GM23338 (cell line): ENCODE data around the gene ZMYND11. TPM values are rescaled to one million over a fixed set of nuclear protein-coding genes. Genes with fewer than 3 reads are reported as not detected.

Experiments
- ATAC-seq: fragments of 200-7000 bp; cut with Tn5 transposase; 3 replicates; pipeline ENCODE4 v1.9.1; 2020
- DNase-seq: peaks from one replicate; pipeline ENCODE4 v3.0.0-alpha.2; 2015; ENCODE audit warnings: low spot score
- H2AFZ ChIP-seq: fragments of 200-600 bp; sonication (generic); 2 replicates; pipeline ENCODE4 v1.8.0; 2016; ENCODE audit warnings: antibody characterized with exemption, mild to moderate bottlenecking, moderate library complexity
- H3F3A ChIP-seq: fragments of 200-600 bp; sonication (generic); replicated peaks from 2 replicates; pipeline ENCODE4 v1.8.0; 2017; ENCODE audit warnings: antibody characterized with exemption, mixed run types, low read depth
- H3K27ac ChIP-seq: fragments of 200-600 bp; sonication (generic); 2 replicates; pipeline ENCODE4 v1.6.1; 2016; ENCODE audit warnings: low read depth
- H3K27me3 ChIP-seq: fragments of 200-600 bp; sonication (generic); 2 replicates; pipeline ENCODE4 v1.8.0; 2016; ENCODE audit warnings: mild to moderate bottlenecking, mixed run types, moderate library complexity; ENCODE audit not compliant: insufficient read depth
- H3K36me3 ChIP-seq: fragments of 200-600 bp; sonication (generic); 2 replicates; pipeline ENCODE4 v1.8.0; 2016; ENCODE audit warnings: mild to moderate bottlenecking; ENCODE audit not compliant: insufficient read depth
- H3K4me1 ChIP-seq: fragments of 200-600 bp; sonication (generic); 2 replicates; pipeline ENCODE4 v1.8.0; 2016; ENCODE audit warnings: mild to moderate bottlenecking, moderate library complexity; ENCODE audit not compliant: insufficient read depth
- H3K4me2 ChIP-seq: fragments of 200-600 bp; sonication (generic); 2 replicates; pipeline ENCODE4 v1.7.1; 2017; ENCODE audit warnings: mixed run types
- H3K4me3 ChIP-seq: fragments of 200-600 bp; sonication (generic); 2 replicates; pipeline ENCODE4 v1.6.1; 2016; ENCODE audit warnings: mixed run types
- H3K79me2 ChIP-seq: fragments of 200-600 bp; sonication (generic); replicated peaks from 2 replicates; pipeline ENCODE4 v1.8.0; 2017; ENCODE audit warnings: mild to moderate bottlenecking; ENCODE audit not compliant: insufficient read depth
- H3K9me2 ChIP-seq: fragments of 200-600 bp; sonication (generic); 2 replicates; pipeline ENCODE4 v1.8.0; 2017; ENCODE audit not compliant: insufficient read depth
- H4K20me1 ChIP-seq: fragments of 200-600 bp; sonication (generic); replicated peaks from 2 replicates; pipeline ENCODE4 v1.8.0; 2017; ENCODE audit warnings: mild to moderate bottlenecking; ENCODE audit not compliant: insufficient read depth
- H3K27ac Mint-ChIP-seq: 2 replicates; pipeline ENCODE4 v1.8.0; 2020; ENCODE audit warnings: inconsistent platforms, mild to moderate bottlenecking, moderate library complexity, mixed read lengths
- H3K27me3 Mint-ChIP-seq: 3 replicates; pipeline ENCODE4 v1.8.0; 2022; ENCODE audit warnings: low read depth, mild to moderate bottlenecking, moderate library complexity, mixed read lengths, inconsistent platforms; ENCODE audit not compliant: insufficient read depth, poor library complexity
- H3K36me3 Mint-ChIP-seq: 3 replicates; pipeline ENCODE4 v1.8.0; 2021; ENCODE audit warnings: low read depth, mild to moderate bottlenecking, inconsistent platforms, moderate library complexity, mixed read lengths
- H3K4me1 Mint-ChIP-seq: 3 replicates; pipeline ENCODE4 v1.8.0; 2020; ENCODE audit warnings: mild to moderate bottlenecking, inconsistent platforms, mixed read lengths
- H3K4me3 Mint-ChIP-seq: 3 replicates; pipeline ENCODE4 v1.8.0; 2021; ENCODE audit warnings: moderate library complexity, mild to moderate bottlenecking, inconsistent platforms, mixed read lengths
- H3K9me3 Mint-ChIP-seq: 3 replicates; pipeline ENCODE4 v1.8.0; 2020; ENCODE audit warnings: moderate library complexity, mild to moderate bottlenecking, inconsistent platforms, mixed read lengths
- CREB1 ChIP-seq: fragments of 250-450 bp; sonication (Bioruptor Pico); IDR thresholded peaks from 2 replicates; pipeline ENCODE4 v1.5.0; 2020; ENCODE audit warnings: low read depth, mild to moderate bottlenecking, moderate library complexity
- EZH2 ChIP-seq: fragments of 200-600 bp; sonication (generic); IDR thresholded peaks from one replicate; pipeline ENCODE4 v1.8.0; 2017; ENCODE audit warnings: antibody characterized with exemption, mild to moderate bottlenecking, low read depth; ENCODE audit not compliant: unreplicated experiment
- EZH2phosphoT487 ChIP-seq: fragments of 200-600 bp; sonication (generic); IDR thresholded peaks from one replicate; pipeline ENCODE4 v1.8.1; 2018; ENCODE audit warnings: antibody characterized with exemption; ENCODE audit not compliant: unreplicated experiment
- NANOG ChIP-seq: IDR thresholded peaks from 2 replicates; pipeline ENCODE4 v1.6.1; 2016; ENCODE audit warnings: antibody characterized with exemption, borderline replicate concordance
- POLR2AphosphoS5 ChIP-seq: IDR thresholded peaks from 2 replicates; pipeline ENCODE4 v1.6.1; 2016; ENCODE audit warnings: antibody characterized with exemption, low read depth
- STAT1 ChIP-seq: IDR thresholded peaks from one replicate; pipeline ENCODE4 v1.6.1; 2016; ENCODE audit warnings: antibody characterized with exemption; ENCODE audit not compliant: unreplicated experiment
- ZNF114 ChIP-seq: fragments of 250-450 bp; sonication (Bioruptor Pico); IDR thresholded peaks from 2 replicates; pipeline ENCODE4 v1.5.0; 2020; ENCODE audit warnings: mild to moderate bottlenecking, moderate library complexity
- ZNF331 ChIP-seq: fragments of 250-450 bp; sonication (Bioruptor Pico); IDR thresholded peaks from 2 replicates; pipeline ENCODE4 v1.5.0; 2020; ENCODE audit warnings: low read depth, mild to moderate bottlenecking, moderate library complexity
- polyA plus RNA-seq: library from polyadenylated mRNA; unstranded; fragments of >200 nt; fragmentation: Nextera tagmentation; extraction: Ambion mirVana; gene quantifications from 2 replicates; pipeline ENCODE4 v1.2.1, GENCODE V29; 2016
- total RNA-seq: library from RNA; depleted of rRNA; stranded (reverse); fragments of >200 nt; shearing (Covaris generic); gene quantifications from 2 replicates; pipeline ENCODE4 v1.2.3, GENCODE V29; 2014
- TF ChIP-seq, protein P1 (sequence below), 2 experiments: fragments of 200-600 bp in 1 of 2; sonication (generic) in 1 of 2; conservative IDR thresholded peaks; 2 replicates each; pipeline versions ENCODE4 v1.5.1 to v1.6.1; 2016 to 2017; ENCODE audit warnings: antibody characterized with exemption in 2 of 2, low read depth in 2 of 2, mild to moderate bottlenecking in 2 of 2, moderate library complexity in 1 of 2
- TF ChIP-seq, protein P2 (sequence below): IDR thresholded peaks from 2 replicates; pipeline ENCODE4 v1.6.1; 2016; ENCODE audit warnings: antibody characterized with exemption
- TF ChIP-seq, protein P3 (sequence below): IDR thresholded peaks from one replicate; pipeline ENCODE4 v1.6.1; 2018; ENCODE audit warnings: antibody characterized with exemption; ENCODE audit not compliant: unreplicated experiment

Gene ZMYND11
- total and polyA plus RNA-seq, 2 experiments from 2014 or later = 8.9 to 16.9 TPM

DNA sequence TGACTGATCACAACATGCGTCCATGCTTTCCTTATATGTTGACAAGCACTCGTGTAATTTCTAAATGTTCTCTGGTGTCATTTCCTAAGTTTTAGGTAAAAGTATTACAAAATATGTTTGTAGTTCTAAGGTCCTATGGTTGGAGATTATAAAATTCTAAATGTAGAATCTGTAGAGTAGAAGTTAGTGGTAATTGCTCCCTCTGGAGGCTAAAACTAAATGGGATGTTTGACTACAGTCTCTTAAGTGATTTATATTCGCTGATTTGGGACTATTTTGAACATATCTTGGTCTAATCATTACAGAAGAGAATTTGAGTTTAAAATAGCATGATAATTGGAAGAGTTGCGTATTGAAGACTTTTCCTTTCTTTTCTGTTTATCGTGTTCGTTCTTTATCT lies 74.1 kb downstream of the ZMYND11 start:
- no peak overlapping the region for H3K27ac Mint-ChIP-seq
- H3K4me1 Mint-ChIP-seq = no peaks in the 10 kb centered on the region
- peaks cover 3% of the 10 kb centered on the region; the same call in 1 of the 3 replicates for H3K9me3 Mint-ChIP-seq
- H3F3A ChIP-seq = no peaks in the 10 kb centered on the region
- H4K20me1 ChIP-seq = no peaks in the 10 kb centered on the region; the same call in 1 of the 2 replicates
- no peaks in the 10 kb centered on the region for H3K9me2 ChIP-seq
- peaks cover 13% of the 10 kb centered on the region; the same call in 2 of the 3 replicates for H3K36me3 Mint-ChIP-seq
- H3K4me3 Mint-ChIP-seq = no peak overlapping the region
- DNase-seq (peak; percentile 41), ATAC-seq (no peak)
- H3K4me3 ChIP-seq = no peak overlapping the region
- H2AFZ ChIP-seq = no peak overlapping the region
- H3K79me2 ChIP-seq = peaks cover 9% of the 10 kb centered on the region; the same call in 1 of the 2 replicates
- no peaks in the 10 kb centered on the region for H3K36me3 ChIP-seq
- no peaks in the 10 kb centered on the region for H3K4me1 ChIP-seq
- no peak overlapping the region for H3K4me2 ChIP-seq
- TF ChIP-seq, protein P1, sequence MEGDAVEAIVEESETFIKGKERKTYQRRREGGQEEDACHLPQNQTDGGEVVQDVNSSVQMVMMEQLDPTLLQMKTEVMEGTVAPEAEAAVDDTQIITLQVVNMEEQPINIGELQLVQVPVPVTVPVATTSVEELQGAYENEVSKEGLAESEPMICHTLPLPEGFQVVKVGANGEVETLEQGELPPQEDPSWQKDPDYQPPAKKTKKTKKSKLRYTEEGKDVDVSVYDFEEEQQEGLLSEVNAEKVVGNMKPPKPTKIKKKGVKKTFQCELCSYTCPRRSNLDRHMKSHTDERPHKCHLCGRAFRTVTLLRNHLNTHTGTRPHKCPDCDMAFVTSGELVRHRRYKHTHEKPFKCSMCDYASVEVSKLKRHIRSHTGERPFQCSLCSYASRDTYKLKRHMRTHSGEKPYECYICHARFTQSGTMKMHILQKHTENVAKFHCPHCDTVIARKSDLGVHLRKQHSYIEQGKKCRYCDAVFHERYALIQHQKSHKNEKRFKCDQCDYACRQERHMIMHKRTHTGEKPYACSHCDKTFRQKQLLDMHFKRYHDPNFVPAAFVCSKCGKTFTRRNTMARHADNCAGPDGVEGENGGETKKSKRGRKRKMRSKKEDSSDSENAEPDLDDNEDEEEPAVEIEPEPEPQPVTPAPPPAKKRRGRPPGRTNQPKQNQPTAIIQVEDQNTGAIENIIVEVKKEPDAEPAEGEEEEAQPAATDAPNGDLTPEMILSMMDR (conservative IDR thresholded peaks at IDR 0.05; ENCODE audit: low read depth in 2 of 2) = peak in 1 of 2 experiments; percentile 64; a peak in 3 of 4 replicates
- TF ChIP-seq EZH2phosphoT487 = no peak
- no peaks in the 10 kb centered on the region for H3K27me3 Mint-ChIP-seq
- H3K27ac ChIP-seq = no peak overlapping the region
- H3K27me3 ChIP-seq = no peaks in the 10 kb centered on the region

DNA sequence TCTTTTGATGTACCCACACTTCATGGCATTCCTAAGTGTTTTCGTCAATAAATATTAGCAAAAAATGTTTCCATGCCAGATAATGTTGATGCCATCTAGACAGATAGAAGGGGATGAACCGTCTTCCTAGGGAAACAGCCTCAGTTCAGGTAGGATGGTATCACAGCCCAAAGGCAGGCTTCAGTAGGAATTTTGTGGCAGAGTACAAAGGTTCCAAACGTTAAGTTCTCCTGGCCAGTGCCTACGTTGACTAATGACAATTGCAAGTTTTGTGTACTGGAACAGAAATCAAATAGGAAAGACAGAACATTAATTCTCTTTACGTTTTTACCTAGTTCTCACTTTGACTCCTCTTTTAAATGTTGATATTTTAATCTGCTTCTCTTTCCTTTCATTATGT lies 75.0 kb downstream of the ZMYND11 start:
- Histone ChIP-seq H4K20me1 (no peaks in the 10 kb centered on the region), H3F3A (no peaks in the 10 kb centered on the region), H3K27me3 (no peaks in the 10 kb centered on the region), H2AFZ (no peak overlapping the region), H3K79me2 (peaks cover 5% of the 10 kb centered on the region; the same call in 1 of the 2 replicates), H3K36me3 (no peaks in the 10 kb centered on the region), H3K27ac (no peak overlapping the region), H3K9me2 (no peaks in the 10 kb centered on the region), H3K4me2 (no peak overlapping the region), H3K4me3 (no peak overlapping the region), H3K4me1 (no peaks in the 10 kb centered on the region)
- no peak overlapping the region for H3K4me3 Mint-ChIP-seq
- no peak overlapping the region for H3K27ac Mint-ChIP-seq
- H3K4me1 Mint-ChIP-seq = no peaks in the 10 kb centered on the region
- no peaks in the 10 kb centered on the region for H3K27me3 Mint-ChIP-seq
- peaks cover 13% of the 10 kb centered on the region; the same call in 2 of the 3 replicates for H3K36me3 Mint-ChIP-seq
- ATAC-seq (no peak), DNase-seq (no peak)
- H3K9me3 Mint-ChIP-seq = peaks cover 3% of the 10 kb centered on the region; the same call in 1 of the 3 replicates
- no peak for TF ChIP-seq CREB1
- no peak for TF ChIP-seq STAT1

DNA sequence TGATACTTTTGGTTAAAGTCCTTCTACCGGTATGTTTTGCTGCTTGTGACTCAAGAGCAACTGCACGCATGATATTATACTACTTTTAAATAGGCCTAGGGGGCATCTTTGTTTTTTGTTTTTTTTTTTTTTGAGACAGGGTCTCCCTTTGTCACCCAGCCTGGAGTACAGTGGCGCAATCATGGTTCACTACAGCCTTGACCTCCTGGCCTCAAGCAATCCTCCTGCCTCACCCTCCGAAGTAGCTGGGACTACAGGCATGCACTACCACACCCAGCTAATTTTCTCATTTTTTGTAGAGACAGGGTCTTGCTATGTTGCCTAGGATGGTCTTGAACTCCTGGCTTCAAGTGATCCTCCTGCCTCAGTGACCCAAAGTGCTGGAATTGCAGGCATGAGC lies 80.2 kb downstream of the ZMYND11 start:
- H3K4me1 Mint-ChIP-seq = no peaks in the 10 kb centered on the region
- Histone ChIP-seq H3K79me2 (no peaks in the 10 kb centered on the region), H3K4me1 (no peaks in the 10 kb centered on the region), H2AFZ (no peak overlapping the region), H3K36me3 (no peaks in the 10 kb centered on the region), H3K9me2 (no peaks in the 10 kb centered on the region), H3K27ac (no peak overlapping the region), H3K27me3 (no peaks in the 10 kb centered on the region), H3F3A (no peaks in the 10 kb centered on the region), H4K20me1 (no peaks in the 10 kb centered on the region), H3K4me2 (no peak overlapping the region), H3K4me3 (no peak overlapping the region)
- no peak overlapping the region for H3K27ac Mint-ChIP-seq
- H3K9me3 Mint-ChIP-seq = no peaks in the 10 kb centered on the region
- H3K27me3 Mint-ChIP-seq = no peaks in the 10 kb centered on the region
- ATAC-seq = no peak
- H3K4me3 Mint-ChIP-seq = no peak overlapping the region
- DNase-seq = no peak
- no peaks in the 10 kb centered on the region for H3K36me3 Mint-ChIP-seq
- TF ChIP-seq, protein P2, sequence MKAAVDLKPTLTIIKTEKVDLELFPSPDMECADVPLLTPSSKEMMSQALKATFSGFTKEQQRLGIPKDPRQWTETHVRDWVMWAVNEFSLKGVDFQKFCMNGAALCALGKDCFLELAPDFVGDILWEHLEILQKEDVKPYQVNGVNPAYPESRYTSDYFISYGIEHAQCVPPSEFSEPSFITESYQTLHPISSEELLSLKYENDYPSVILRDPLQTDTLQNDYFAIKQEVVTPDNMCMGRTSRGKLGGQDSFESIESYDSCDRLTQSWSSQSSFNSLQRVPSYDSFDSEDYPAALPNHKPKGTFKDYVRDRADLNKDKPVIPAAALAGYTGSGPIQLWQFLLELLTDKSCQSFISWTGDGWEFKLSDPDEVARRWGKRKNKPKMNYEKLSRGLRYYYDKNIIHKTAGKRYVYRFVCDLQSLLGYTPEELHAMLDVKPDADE = no peak
- no peak for TF ChIP-seq EZH2
- TF ChIP-seq, protein P3, sequence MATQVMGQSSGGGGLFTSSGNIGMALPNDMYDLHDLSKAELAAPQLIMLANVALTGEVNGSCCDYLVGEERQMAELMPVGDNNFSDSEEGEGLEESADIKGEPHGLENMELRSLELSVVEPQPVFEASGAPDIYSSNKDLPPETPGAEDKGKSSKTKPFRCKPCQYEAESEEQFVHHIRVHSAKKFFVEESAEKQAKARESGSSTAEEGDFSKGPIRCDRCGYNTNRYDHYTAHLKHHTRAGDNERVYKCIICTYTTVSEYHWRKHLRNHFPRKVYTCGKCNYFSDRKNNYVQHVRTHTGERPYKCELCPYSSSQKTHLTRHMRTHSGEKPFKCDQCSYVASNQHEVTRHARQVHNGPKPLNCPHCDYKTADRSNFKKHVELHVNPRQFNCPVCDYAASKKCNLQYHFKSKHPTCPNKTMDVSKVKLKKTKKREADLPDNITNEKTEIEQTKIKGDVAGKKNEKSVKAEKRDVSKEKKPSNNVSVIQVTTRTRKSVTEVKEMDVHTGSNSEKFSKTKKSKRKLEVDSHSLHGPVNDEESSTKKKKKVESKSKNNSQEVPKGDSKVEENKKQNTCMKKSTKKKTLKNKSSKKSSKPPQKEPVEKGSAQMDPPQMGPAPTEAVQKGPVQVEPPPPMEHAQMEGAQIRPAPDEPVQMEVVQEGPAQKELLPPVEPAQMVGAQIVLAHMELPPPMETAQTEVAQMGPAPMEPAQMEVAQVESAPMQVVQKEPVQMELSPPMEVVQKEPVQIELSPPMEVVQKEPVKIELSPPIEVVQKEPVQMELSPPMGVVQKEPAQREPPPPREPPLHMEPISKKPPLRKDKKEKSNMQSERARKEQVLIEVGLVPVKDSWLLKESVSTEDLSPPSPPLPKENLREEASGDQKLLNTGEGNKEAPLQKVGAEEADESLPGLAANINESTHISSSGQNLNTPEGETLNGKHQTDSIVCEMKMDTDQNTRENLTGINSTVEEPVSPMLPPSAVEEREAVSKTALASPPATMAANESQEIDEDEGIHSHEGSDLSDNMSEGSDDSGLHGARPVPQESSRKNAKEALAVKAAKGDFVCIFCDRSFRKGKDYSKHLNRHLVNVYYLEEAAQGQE = no peak
- TF ChIP-seq, protein P1 (conservative IDR thresholded peaks at IDR 0.05; ENCODE audit: low read depth in 2 of 2) = no peak
- TF ChIP-seq ZNF114 (CRISPR knock-in tag) = no peak
- TF ChIP-seq ZNF331 (CRISPR knock-in tag) = no peak
- no peak for TF ChIP-seq POLR2AphosphoS5
- no peak for TF ChIP-seq NANOG
- no peak for TF ChIP-seq STAT1
